ENCODE results near the gene CS.

DNA sequence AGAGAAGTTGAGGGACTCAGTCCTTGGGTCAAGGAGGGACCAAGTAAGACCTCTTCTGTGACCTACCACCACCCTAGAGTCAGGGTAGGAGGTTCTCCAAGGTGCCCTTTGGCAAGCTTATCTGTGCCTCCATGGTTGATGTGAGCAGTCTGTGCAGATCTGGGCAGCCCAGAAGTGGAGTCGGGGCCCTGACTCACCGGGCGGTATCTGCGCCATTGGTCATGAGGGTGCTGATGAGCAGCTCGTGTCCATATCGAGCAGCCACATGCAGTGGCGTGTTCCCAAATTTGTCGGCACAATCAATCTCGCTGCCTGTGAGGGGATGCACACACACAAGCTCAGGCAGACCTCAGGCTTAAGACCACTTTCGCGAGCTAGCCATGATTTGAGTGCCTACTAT, 47.0 kb downstream of the CS start:
- TF ChIP-seq EZH2 (IDR thresholded peaks at IDR 0.05; ENCODE audit: insufficient read depth, poor library complexity, severe bottlenecking) (no peak), EZH2phosphoT487 (IDR thresholded peaks at IDR 0.05; ENCODE audit: insufficient read depth, low read depth) (no peak)
